ENCODE results near the gene SETMAR. TPM values are rescaled to one million over a fixed set of nuclear protein-coding genes. Genes with fewer than 3 reads are reported as not detected.

The SETMAR gene
- total and polyA plus RNA-seq, 2 donors (not counting 1 experiment from before 2014, with no cell fraction given) = 4.2 to 7.6 TPM

GRCh38 chr3:4332991-4333390 is 29.8 kb downstream of the SETMAR start:
- Mint-ChIP-seq H3K27ac (no peak overlapping the region), H3K9me3 (ENCODE audit: insufficient read depth) (peaks cover 5% of the 10 kb centered on the region), H3K27me3 (no peaks in the 10 kb centered on the region), H3K4me3 (no peak overlapping the region), H3K4me1 (no peaks in the 10 kb centered on the region)
- TF ChIP-seq CTCF (IDR thresholded peaks at IDR 0.05) (no peak), EZH2 (IDR thresholded peaks at IDR 0.05; ENCODE audit: borderline replicate concordance, insufficient read depth, low read depth, low read length, poor library complexity, severe bottlenecking) (no peak)
- intact Hi-C loops (cut with micrococcal nuclease) = no loop called here
- H3K4me3 ChIP-seq (ENCODE audit: control extremely low read depth in 1 of 5, extremely low read depth in 1 of 5, insufficient read depth in 1 of 5, low read depth in 2 of 5, low read length in 4 of 5) = no peak overlapping the region
- no peaks in the 10 kb centered on the region for H3K36me3 ChIP-seq (replicated peaks in 1 of 2; ENCODE audit: control extremely low read depth in 1 of 2, control insufficient read depth in 1 of 2, extremely low read depth in 1 of 2, insufficient read depth in 2 of 2, low read length in 1 of 2)
- no peaks in the 10 kb centered on the region for H3K79me2 ChIP-seq (ENCODE audit: control insufficient read depth, insufficient read depth, low read length)
- H4K20me1 ChIP-seq (ENCODE audit: control insufficient read depth, insufficient read depth, low read length, poor library complexity, severe bottlenecking) = no peaks in the 10 kb centered on the region
- ChIA-PET CTCF (no interaction called here), POLR2A (no interaction called here)
- DNase-seq (no peak), ATAC-seq (ENCODE audit: low read depth) (no peak)
- no peak overlapping the region for H3K4me2 ChIP-seq (replicated peaks; ENCODE audit: low read depth, low read length, poor library complexity, severe bottlenecking)
- whole genome bisulfite sequencing (ENCODE audit: insufficient coverage) = 94% methylated on average over 3 of the region's 3 CpGs
- no peaks in the 10 kb centered on the region for H3K4me1 ChIP-seq (ENCODE audit: control insufficient read depth in 2 of 2, insufficient read depth in 2 of 2, low read length in 2 of 2)
- no peak overlapping the region for H2AFZ ChIP-seq (ENCODE audit: insufficient read depth, low read depth, low read length, poor library complexity, severe bottlenecking)
- no peak overlapping the region for H3K27ac ChIP-seq (ENCODE audit: low read length in 2 of 2)
- H3K9ac ChIP-seq (ENCODE audit: low read length) = no peak overlapping the region
- H3K27me3 ChIP-seq (replicated peaks in 1 of 4; ENCODE audit: control extremely low read depth in 1 of 4, control insufficient read depth in 3 of 4, insufficient read depth in 4 of 4, low read length in 3 of 4) = no peaks in the 10 kb centered on the region
- H3K9me3 ChIP-seq (ENCODE audit: control extremely low read depth in 1 of 3, control insufficient read depth in 2 of 3, insufficient read depth in 1 of 3, low read length in 2 of 3) = peaks cover 0 to 13% (median 10%) of the 10 kb centered on the region in 3 donors

- H4K20me1 ChIP-seq (ENCODE audit: control insufficient read depth, insufficient read depth, low read length, poor library complexity, severe bottlenecking) = no peaks in the 10 kb centered on the region
- no peaks in the 10 kb centered on the region for H3K79me2 ChIP-seq (ENCODE audit: control insufficient read depth, insufficient read depth, low read length)
- TF ChIP-seq EZH2 (IDR thresholded peaks at IDR 0.05; ENCODE audit: borderline replicate concordance, insufficient read depth, low read depth, low read length, poor library complexity, severe bottlenecking) (no peak), CTCF (IDR thresholded peaks at IDR 0.05) (no peak)
- POLR2A ChIA-PET = no interaction called here
- no peaks in the 10 kb centered on the region for H3K9me3 Mint-ChIP-seq (ENCODE audit: insufficient read depth)
- no peaks in the 10 kb centered on the region for H3K4me1 ChIP-seq (ENCODE audit: control insufficient read depth in 2 of 2, insufficient read depth in 2 of 2, low read length in 2 of 2)
- ATAC-seq (ENCODE audit: low read depth) (no peak), DNase-seq (no peak)
- no peaks in the 10 kb centered on the region for H3K27me3 ChIP-seq (replicated peaks in 1 of 4; ENCODE audit: control extremely low read depth in 1 of 4, control insufficient read depth in 3 of 4, insufficient read depth in 4 of 4, low read length in 3 of 4)
- intact Hi-C loops (cut with micrococcal nuclease) = no loop called here
- H3K4me2 ChIP-seq (replicated peaks; ENCODE audit: low read depth, low read length, poor library complexity, severe bottlenecking) = no peak overlapping the region
- peaks cover 0 to 3% (median under 1%) of the 10 kb centered on the region in 3 donors for H3K9me3 ChIP-seq (ENCODE audit: control extremely low read depth in 1 of 3, control insufficient read depth in 2 of 3, insufficient read depth in 1 of 3, low read length in 2 of 3)
- CTCF ChIA-PET = no interaction called here
- H3K27ac ChIP-seq (ENCODE audit: low read length in 2 of 2) = no peak overlapping the region
- H3K4me3 Mint-ChIP-seq = no peak overlapping the region
- H2AFZ ChIP-seq (ENCODE audit: insufficient read depth, low read depth, low read length, poor library complexity, severe bottlenecking) = no peak overlapping the region
- no peak overlapping the region for H3K4me3 ChIP-seq (ENCODE audit: control extremely low read depth in 1 of 5, extremely low read depth in 1 of 5, insufficient read depth in 1 of 5, low read depth in 2 of 5, low read length in 4 of 5)
- no peak overlapping the region for H3K9ac ChIP-seq (ENCODE audit: low read length)
- H3K4me1 Mint-ChIP-seq = no peaks in the 10 kb centered on the region
- H3K27me3 Mint-ChIP-seq = no peaks in the 10 kb centered on the region
- no peak overlapping the region for H3K27ac Mint-ChIP-seq
- WGBS (ENCODE audit: insufficient coverage) = no CpG with 5 or more reads among the region's 1 CpG
- no peaks in the 10 kb centered on the region for H3K36me3 ChIP-seq (replicated peaks in 1 of 2; ENCODE audit: control extremely low read depth in 1 of 2, control insufficient read depth in 1 of 2, extremely low read depth in 1 of 2, insufficient read depth in 2 of 2, low read length in 1 of 2)
Observed at GRCh38 chr3:4334548-4334947, 31.4 kb downstream of the SETMAR start.
